ENCODE results near the gene PPP2R2B.

- TF ChIP-seq POLR2AphosphoS5 (IDR thresholded peaks at IDR 0.05; ENCODE audit: low read depth) (no peak), SPI1 (IDR thresholded peaks at IDR 0.05; ENCODE audit: borderline replicate concordance, low read depth) (no peak), CTCF (IDR thresholded peaks at IDR 0.05; ENCODE audit: insufficient read depth, low read length) (no peak), REST (IDR thresholded peaks at IDR 0.05; ENCODE audit: insufficient replicate concordance, low read depth) (no peak), GABPA (IDR thresholded peaks at IDR 0.05; ENCODE audit: low read depth) (no peak)
Measured at GRCh38 chr5:146799231-146799630, 79.3 kb downstream of the PPP2R2B start.
